ACC112 (cell line): ENCODE measurements around the gene DNASE1.
A peak's percentile ranks its signal among the peaks of the same experiment; 100 is the strongest.

Source experiments
- H2AFZ ChIP-seq: fragments of 200-600 bp; sonication (generic); one replicate; pipeline ENCODE4 v1.6.0; 2017; ENCODE audit warnings: antibody characterized with exemption, low read length; ENCODE audit not compliant: unreplicated experiment
- H3K27ac ChIP-seq: fragments of 200-600 bp; sonication (generic); 2 replicates; pipeline ENCODE4 v1.5.1; 2014; ENCODE audit warnings: low read depth, mild to moderate bottlenecking, antibody characterized with exemption, low read length, moderate library complexity
- H3K27me3 ChIP-seq: fragments of 200-600 bp; sonication (generic); 2 replicates; pipeline ENCODE4 v1.6.1; 2014; ENCODE audit warnings: mild to moderate bottlenecking, antibody characterized with exemption, low read length, moderate library complexity, mixed read lengths; ENCODE audit not compliant: insufficient read depth
- H3K36me3 ChIP-seq: fragments of 200-600 bp; sonication (generic); 2 replicates; pipeline ENCODE4 v1.6.1; 2016; ENCODE audit warnings: mild to moderate bottlenecking, antibody characterized with exemption, low read length, moderate library complexity, mixed read lengths; ENCODE audit not compliant: insufficient read depth
- H3K4me1 ChIP-seq: fragments of 200-600 bp; sonication (generic); one replicate; pipeline ENCODE4 v1.6.1; 2016; ENCODE audit warnings: low read length, mixed read lengths; ENCODE audit not compliant: insufficient read depth, unreplicated experiment, control insufficient read depth
- H3K4me3 ChIP-seq: fragments of 200-600 bp; sonication (generic); 2 replicates; pipeline ENCODE4 v1.5.1; 2014; ENCODE audit warnings: mild to moderate bottlenecking, low read depth, low read length
- H3K79me2 ChIP-seq: fragments of 200-600 bp; sonication (generic); one replicate; pipeline ENCODE4 v1.6.0; 2016; ENCODE audit warnings: low read length; ENCODE audit not compliant: control insufficient read depth, unreplicated experiment, insufficient read depth

DNASE1 gene

GRCh38 chr16:3681206-3681605, 26.7 kb downstream of the DNASE1 start:
- H3K27ac ChIP-seq, result no peak overlapping the region
- H3K4me3 ChIP-seq, result no peak overlapping the region
- no peaks in the 10 kb centered on the region for H3K79me2 ChIP-seq
- no peak overlapping the region for H2AFZ ChIP-seq
- H3K36me3 ChIP-seq, result peaks cover 25% of the 10 kb centered on the region
- no peaks in the 10 kb centered on the region for H3K27me3 ChIP-seq
- H3K4me1 ChIP-seq, result no peaks in the 10 kb centered on the region

- Histone ChIP-seq H3K4me3 (no peak overlapping the region), H3K27me3 (no peaks in the 10 kb centered on the region), H3K4me1 (peaks cover 7% of the 10 kb centered on the region), H2AFZ (no peak overlapping the region), H3K27ac (no peak overlapping the region), H3K36me3 (peaks cover 17% of the 10 kb centered on the region), H3K79me2 (no peaks in the 10 kb centered on the region)
These were observed 32.5 kb downstream of the DNASE1 start for GRCh38 chr16:3687021-3687420.

- H3K4me1 ChIP-seq, result peaks cover 7% of the 10 kb centered on the region
- peaks cover 12% of the 10 kb centered on the region for H3K36me3 ChIP-seq
- H3K27ac ChIP-seq, result no peak overlapping the region
- H2AFZ ChIP-seq, result no peak overlapping the region
- no peaks in the 10 kb centered on the region for H3K79me2 ChIP-seq
- H3K27me3 ChIP-seq, result no peaks in the 10 kb centered on the region
- H3K4me3 ChIP-seq, result no peak overlapping the region
These were observed 33.3 kb downstream of the DNASE1 start for GRCh38 chr16:3687792-3688191.

- peaks cover 7% of the 10 kb centered on the region for H3K4me1 ChIP-seq
- peaks cover 3% of the 10 kb centered on the region for H3K79me2 ChIP-seq
- no peaks in the 10 kb centered on the region for H3K27me3 ChIP-seq
- H3K27ac ChIP-seq, result no peak overlapping the region
- H2AFZ ChIP-seq, result no peak overlapping the region
- H3K36me3 ChIP-seq, result peaks cover 8% of the 10 kb centered on the region; the same call in 1 of the 2 replicates
- no peak overlapping the region for H3K4me3 ChIP-seq
These were observed 35.2 kb downstream of the DNASE1 start for GRCh38 chr16:3689731-3690130.

GRCh38 chr16:3690470-3690928, 36.0 kb downstream of the DNASE1 start:
- no peak overlapping the region for H3K27ac ChIP-seq
- peak overlapping the region; percentile 78 for H2AFZ ChIP-seq
- H3K27me3 ChIP-seq, result no peaks in the 10 kb centered on the region
- H3K36me3 ChIP-seq, result no peaks in the 10 kb centered on the region
- H3K4me3 ChIP-seq, result peak overlapping the region; percentile 68
- H3K4me1 ChIP-seq, result peaks cover 7% of the 10 kb centered on the region
- H3K79me2 ChIP-seq, result peaks cover 3% of the 10 kb centered on the region

- Histone ChIP-seq H3K27ac (no peak overlapping the region), H3K27me3 (no peaks in the 10 kb centered on the region), H3K4me3 (peak overlapping the region; percentile 68), H2AFZ (peak overlapping the region; percentile 78), H3K79me2 (peaks cover 7% of the 10 kb centered on the region), H3K4me1 (peaks cover 7% of the 10 kb centered on the region), H3K36me3 (no peaks in the 10 kb centered on the region)
These were observed 36.7 kb downstream of the DNASE1 start for GRCh38 chr16:3690980-3691720.

GRCh38 chr16:3691761-3692160, 37.3 kb downstream of the DNASE1 start:
- Histone ChIP-seq H3K27ac (no peak overlapping the region), H3K4me3 (no peak overlapping the region), H2AFZ (no peak overlapping the region), H3K4me1 (peaks cover 12% of the 10 kb centered on the region), H3K36me3 (no peaks in the 10 kb centered on the region), H3K79me2 (peaks cover 11% of the 10 kb centered on the region), H3K27me3 (no peaks in the 10 kb centered on the region)

- H3K36me3 ChIP-seq, result no peaks in the 10 kb centered on the region
- H3K4me3 ChIP-seq, result no peak overlapping the region
- H2AFZ ChIP-seq, result no peak overlapping the region
- no peaks in the 10 kb centered on the region for H3K27me3 ChIP-seq
- H3K4me1 ChIP-seq, result peaks cover 13% of the 10 kb centered on the region
- H3K27ac ChIP-seq, result no peak overlapping the region
- peaks cover 11% of the 10 kb centered on the region for H3K79me2 ChIP-seq
These were observed 39.6 kb downstream of the DNASE1 start for GRCh38 chr16:3694051-3694450.

- H3K27ac ChIP-seq, result no peak overlapping the region
- H2AFZ ChIP-seq, result no peak overlapping the region
- no peak overlapping the region for H3K4me3 ChIP-seq
- no peaks in the 10 kb centered on the region for H3K36me3 ChIP-seq
- H3K27me3 ChIP-seq, result no peaks in the 10 kb centered on the region
- H3K4me1 ChIP-seq, result peaks cover 11% of the 10 kb centered on the region
- peaks cover 11% of the 10 kb centered on the region for H3K79me2 ChIP-seq
These were observed 41.3 kb downstream of the DNASE1 start for GRCh38 chr16:3695610-3696369.

- Histone ChIP-seq H3K79me2 (peaks cover 11% of the 10 kb centered on the region), H3K4me3 (no peak overlapping the region), H3K36me3 (no peaks in the 10 kb centered on the region), H2AFZ (no peak overlapping the region), H3K27me3 (no peaks in the 10 kb centered on the region), H3K4me1 (peaks cover 7% of the 10 kb centered on the region), H3K27ac (peak overlapping the region; percentile 38; the same call in 1 of the 2 replicates)
These were observed 42.1 kb downstream of the DNASE1 start for GRCh38 chr16:3696425-3697218.
